Measurements from ENCODE around the gene SRSF1.

DNA sequence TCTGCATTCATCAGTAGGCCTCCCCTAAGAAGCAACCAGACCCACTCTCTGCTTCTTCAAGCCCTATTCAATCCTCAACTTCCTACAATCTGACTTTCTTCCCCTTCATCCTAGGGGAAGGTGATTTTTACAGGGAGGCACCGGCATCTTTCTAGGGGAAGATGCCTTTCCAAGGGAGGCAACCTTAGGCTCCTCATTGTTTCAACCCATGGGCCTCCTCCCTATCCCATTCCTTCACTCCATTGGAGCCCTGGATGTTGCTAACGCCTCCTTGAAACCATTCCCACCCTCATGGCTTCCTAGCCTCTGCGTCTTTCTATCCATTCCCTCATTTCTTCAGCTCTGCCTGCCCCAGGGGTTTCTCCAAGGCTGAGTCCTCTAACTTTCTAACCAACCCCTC, 49.2 kb downstream of the SRSF1 start:
- TF ChIP-seq, protein P1, sequence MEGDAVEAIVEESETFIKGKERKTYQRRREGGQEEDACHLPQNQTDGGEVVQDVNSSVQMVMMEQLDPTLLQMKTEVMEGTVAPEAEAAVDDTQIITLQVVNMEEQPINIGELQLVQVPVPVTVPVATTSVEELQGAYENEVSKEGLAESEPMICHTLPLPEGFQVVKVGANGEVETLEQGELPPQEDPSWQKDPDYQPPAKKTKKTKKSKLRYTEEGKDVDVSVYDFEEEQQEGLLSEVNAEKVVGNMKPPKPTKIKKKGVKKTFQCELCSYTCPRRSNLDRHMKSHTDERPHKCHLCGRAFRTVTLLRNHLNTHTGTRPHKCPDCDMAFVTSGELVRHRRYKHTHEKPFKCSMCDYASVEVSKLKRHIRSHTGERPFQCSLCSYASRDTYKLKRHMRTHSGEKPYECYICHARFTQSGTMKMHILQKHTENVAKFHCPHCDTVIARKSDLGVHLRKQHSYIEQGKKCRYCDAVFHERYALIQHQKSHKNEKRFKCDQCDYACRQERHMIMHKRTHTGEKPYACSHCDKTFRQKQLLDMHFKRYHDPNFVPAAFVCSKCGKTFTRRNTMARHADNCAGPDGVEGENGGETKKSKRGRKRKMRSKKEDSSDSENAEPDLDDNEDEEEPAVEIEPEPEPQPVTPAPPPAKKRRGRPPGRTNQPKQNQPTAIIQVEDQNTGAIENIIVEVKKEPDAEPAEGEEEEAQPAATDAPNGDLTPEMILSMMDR (conservative IDR thresholded peaks at IDR 0.05 in 1 of 2, IDR thresholded peaks at IDR 0.05 in 1 of 2; ENCODE audit: low read depth in 1 of 2, low read length in 2 of 2) = no peak
- no peak for TF ChIP-seq EZH2 (IDR thresholded peaks at IDR 0.05; ENCODE audit: low read length, missing control alignments)

All from fibroblast of lung (primary cell).